Smooth muscle cell (in vitro differentiated cells): ENCODE results near the gene GRIN2A. TPM values are rescaled to one million over a fixed set of nuclear protein-coding genes. Genes with fewer than 3 reads are reported as not detected.

Source experiments
- DNase-seq: peaks from one replicate; lab custom pipeline; 2025; ENCODE audit not compliant: unreplicated experiment; lab: John Stamatoyannopoulos, UW
- H2AFZ ChIP-seq: fragments of 200-600 bp; sonication (generic); 2 replicates; pipeline ENCODE4 v1.6.0; 2016; ENCODE audit warnings: antibody characterized with exemption, low read depth, mild to moderate bottlenecking
- H3F3A ChIP-seq: fragments of 200-600 bp; sonication (generic); 2 replicates; pipeline ENCODE4 v1.6.0; 2017; ENCODE audit warnings: antibody characterized with exemption, low read depth
- H3K27ac ChIP-seq: fragments of 200-600 bp; sonication (generic); 2 replicates; pipeline ENCODE4 v1.5.1; 2016; ENCODE audit warnings: low read depth, mild to moderate bottlenecking
- H3K27me3 ChIP-seq: fragments of 200-600 bp; sonication (generic); 2 replicates; pipeline ENCODE4 v1.6.1; 2016; ENCODE audit warnings: low read depth, mild to moderate bottlenecking
- H3K36me3 ChIP-seq: fragments of 200-600 bp; sonication (generic); 2 replicates; pipeline ENCODE4 v1.5.1; 2016; ENCODE audit warnings: low read depth
- H3K4me1 ChIP-seq: fragments of 200-600 bp; sonication (generic); 2 replicates; pipeline ENCODE4 v1.5.1; 2016; ENCODE audit warnings: low read depth
- H3K4me2 ChIP-seq: fragments of 200-600 bp; sonication (generic); 2 replicates; pipeline ENCODE4 v1.6.0; 2016; ENCODE audit warnings: mild to moderate bottlenecking
- H3K4me3 ChIP-seq: fragments of 200-600 bp; sonication (generic); 2 replicates; pipeline ENCODE4 v1.5.1; 2016; ENCODE audit warnings: mild to moderate bottlenecking
- H3K79me2 ChIP-seq: fragments of 200-600 bp; sonication (generic); 2 replicates; pipeline ENCODE4 v1.6.0; 2016; ENCODE audit warnings: low read depth, mild to moderate bottlenecking
- H3K9ac ChIP-seq: fragments of 200-600 bp; sonication (generic); 2 replicates; pipeline ENCODE4 v1.6.0; 2016; ENCODE audit warnings: low read depth
- H3K9me3 ChIP-seq: fragments of 200-600 bp; sonication (generic); replicated peaks from 2 replicates; pipeline ENCODE4 v1.5.1; 2016; ENCODE audit warnings: low read depth
- H4K20me1 ChIP-seq: fragments of 200-600 bp; sonication (generic); 2 replicates; pipeline ENCODE4 v1.6.0; 2016; ENCODE audit warnings: low read depth
- CTCF ChIP-seq: fragments of 200-600 bp; sonication (generic); IDR thresholded peaks from 2 replicates; pipeline ENCODE4 v1.5.1; 2017; ENCODE audit warnings: borderline replicate concordance, mild to moderate bottlenecking, antibody characterized with exemption; ENCODE audit not compliant: insufficient read depth, poor library complexity, severe bottlenecking
- WGBS: methylation state at CpG from one replicate; pipeline ENCODE4 v1.1.7; 2016; ENCODE audit warnings: low lambda C conversion rate; 5-methylcytosine and 5-hydroxymethylcytosine counted together
- polyA plus RNA-seq: library from polyadenylated mRNA; unstranded; fragments of >200 nt; fragmentation: Nextera tagmentation; extraction: Ambion mirVana; gene quantifications from 2 replicates; pipeline ENCODE4 v1.2.1, GENCODE V29; 2016
- total RNA-seq: library from RNA; depleted of rRNA; stranded (reverse); fragments of >200 nt; gene quantifications from 2 replicates; pipeline ENCODE4 v1.2.3, GENCODE V29; 2014

GRIN2A gene
- total and polyA plus RNA-seq, 2 experiments from 2014 or later: 0.02 to 0.13 TPM

GRCh38 chr16:10200637-10201586 lies 18.7 kb upstream of the GRIN2A start:
- H3K27ac ChIP-seq: no peak overlapping the region
- no peaks in the 10 kb centered on the region for H3K27me3 ChIP-seq
- no peaks in the 10 kb centered on the region for H3K4me1 ChIP-seq
- no peaks in the 10 kb centered on the region for H3K9me3 ChIP-seq
- DNase-seq: no peak
- H4K20me1 ChIP-seq: no peaks in the 10 kb centered on the region
- no peaks in the 10 kb centered on the region for H3K36me3 ChIP-seq
- H2AFZ ChIP-seq: no peak overlapping the region
- TF ChIP-seq CTCF: no peak
- H3K9ac ChIP-seq: no peak overlapping the region
- no peaks in the 10 kb centered on the region for H3K79me2 ChIP-seq
- H3K4me2 ChIP-seq: no peak overlapping the region
- H3K4me3 ChIP-seq: no peak overlapping the region
- whole genome bisulfite sequencing: 82% methylated on average over 9 of the region's 9 CpGs
- H3F3A ChIP-seq: no peaks in the 10 kb centered on the region

GRCh38 chr16:10196999-10197398 lies 14.8 kb upstream of the GRIN2A start:
- Histone ChIP-seq H3K27me3 (peaks cover 8% of the 10 kb centered on the region), H3K27ac (no peak overlapping the region), H3K9me3 (no peaks in the 10 kb centered on the region), H3K36me3 (no peaks in the 10 kb centered on the region), H3K9ac (no peak overlapping the region), H3K4me3 (no peak overlapping the region), H3F3A (no peaks in the 10 kb centered on the region), H4K20me1 (no peaks in the 10 kb centered on the region), H3K79me2 (no peaks in the 10 kb centered on the region), H3K4me2 (no peak overlapping the region), H3K4me1 (no peaks in the 10 kb centered on the region), H2AFZ (no peak overlapping the region)
- no peak for DNase-seq
- no peak for TF ChIP-seq CTCF
- WGBS: 70% methylated on average over 2 of the region's 2 CpGs

- Histone ChIP-seq H3K27ac (no peak overlapping the region), H3K27me3 (peaks cover 15% of the 10 kb centered on the region), H3K9me3 (no peaks in the 10 kb centered on the region), H2AFZ (no peak overlapping the region), H3K9ac (no peak overlapping the region), H4K20me1 (no peaks in the 10 kb centered on the region), H3K79me2 (no peaks in the 10 kb centered on the region), H3K4me2 (no peak overlapping the region), H3K4me3 (no peak overlapping the region), H3K36me3 (no peaks in the 10 kb centered on the region), H3K4me1 (no peaks in the 10 kb centered on the region), H3F3A (no peaks in the 10 kb centered on the region)
- no peak for TF ChIP-seq CTCF
- WGBS: 92% methylated on average over 2 of the region's 2 CpGs
- no peak for DNase-seq
These were observed 8.9 kb upstream of the GRIN2A start for GRCh38 chr16:10191096-10191495.
